Karpas-422 (cell line): ENCODE data around the gene CCDC117. TPM values are rescaled to one million over a fixed set of nuclear protein-coding genes. Genes with fewer than 3 reads are reported as not detected.
A peak's percentile ranks its signal among the peaks of the same experiment; 100 is the strongest.

Source experiments
- DNase-seq: peaks from one replicate; pipeline ENCODE4 v3.0.0-alpha.2; 2015
- H2AFZ ChIP-seq: fragments of 200-600 bp; sonication (generic); 2 replicates; pipeline ENCODE4 v1.6.1; 2014; ENCODE audit warnings: antibody characterized with exemption, low read length, mixed read lengths
- H3K27ac ChIP-seq: fragments of 200-600 bp; sonication (generic); 2 replicates; pipeline ENCODE4 v1.5.1; 2014; ENCODE audit warnings: mild to moderate bottlenecking, low read length, moderate library complexity
- H3K27me3 ChIP-seq: fragments of 200-600 bp; sonication (generic); 2 replicates; pipeline ENCODE4 v1.6.1; 2014; ENCODE audit warnings: low read length, mixed read lengths
- H3K36me3 ChIP-seq: fragments of 200-600 bp; sonication (generic); 2 replicates; pipeline ENCODE4 v1.6.1; 2014; ENCODE audit warnings: low read length, mixed read lengths; ENCODE audit not compliant: insufficient read depth
- H3K4me1 ChIP-seq: fragments of 200-600 bp; sonication (generic); 2 replicates; pipeline ENCODE4 v1.6.1; 2014; ENCODE audit warnings: mild to moderate bottlenecking, low read length, mixed read lengths
- H3K4me2 ChIP-seq: fragments of 200-600 bp; sonication (generic); 2 replicates; pipeline ENCODE4 v1.6.1; 2014; ENCODE audit warnings: low read length, low read depth, mild to moderate bottlenecking; ENCODE audit not compliant: poor library complexity, severe bottlenecking
- H3K4me3 ChIP-seq: fragments of 200-600 bp; sonication (generic); 2 replicates; pipeline ENCODE4 v1.5.1; 2014; ENCODE audit warnings: mild to moderate bottlenecking, antibody characterized with exemption, low read length, mixed read lengths
- H3K79me2 ChIP-seq: fragments of 200-600 bp; sonication (generic); 2 replicates; pipeline ENCODE4 v1.6.1; 2014; ENCODE audit warnings: mild to moderate bottlenecking, low read length, mixed read lengths
- H3K9ac ChIP-seq: fragments of 200-600 bp; sonication (generic); 2 replicates; pipeline ENCODE4 v1.6.0; 2014; ENCODE audit warnings: low read length
- H3K9me2 ChIP-seq: fragments of 200-600 bp; sonication (generic), shearing (Covaris generic); replicated peaks from 2 replicates; pipeline ENCODE4 v1.6.0; 2014; ENCODE audit warnings: mild to moderate bottlenecking, low read length, moderate library complexity; ENCODE audit not compliant: insufficient read depth
- H3K9me3 ChIP-seq: fragments of 300-700, 200-600 bp; sonication (generic); 2 replicates; pipeline ENCODE4 v1.6.1; 2014; ENCODE audit warnings: low read length, mixed read lengths
- H4K20me1 ChIP-seq: fragments of 200-600 bp; sonication (generic); 2 replicates; pipeline ENCODE4 v1.6.1; 2014; ENCODE audit warnings: mild to moderate bottlenecking, antibody characterized with exemption, low read length, low read depth; ENCODE audit not compliant: insufficient read depth
- total RNA-seq: library from RNA; depleted of rRNA; stranded (reverse); fragments of >200 nt; shearing (Covaris generic); gene quantifications from 2 replicates; pipeline ENCODE4 v1.2.3, GENCODE V29; 2014; ENCODE audit warnings: low replicate concordance; rRNA removed

CCDC117 gene, protein sequence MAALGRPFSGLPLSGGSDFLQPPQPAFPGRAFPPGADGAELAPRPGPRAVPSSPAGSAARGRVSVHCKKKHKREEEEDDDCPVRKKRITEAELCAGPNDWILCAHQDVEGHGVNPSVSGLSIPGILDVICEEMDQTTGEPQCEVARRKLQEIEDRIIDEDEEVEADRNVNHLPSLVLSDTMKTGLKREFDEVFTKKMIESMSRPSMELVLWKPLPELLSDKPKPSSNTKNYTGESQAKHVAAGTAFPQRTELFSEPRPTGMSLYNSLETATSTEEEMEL
- 17.4 and 26.1 TPM in 2 replicates for total RNA-seq

- H3K36me3 ChIP-seq = peaks cover 8% of the 10 kb centered on the region
- H3K4me3 ChIP-seq = peak within 1 kb of the TSS; percentile 83
- H3K9me3 ChIP-seq = peaks cover 7% of the 10 kb centered on the region; the same call in 1 of the 2 replicates
- peaks cover 49% of the 10 kb centered on the region for H3K79me2 ChIP-seq
- H2AFZ ChIP-seq = peak within 1 kb of the TSS; percentile 74
- peak within 1 kb of the TSS; percentile 95 for H3K4me2 ChIP-seq
- H3K4me1 ChIP-seq = peaks cover 10% of the 10 kb centered on the region; the same call in 1 of the 2 replicates
- H3K27ac ChIP-seq = peak within 1 kb of the TSS; percentile 64
- H3K9me2 ChIP-seq = no peaks in the 10 kb centered on the region
- peak; percentile 97 for DNase-seq
- no peaks in the 10 kb centered on the region for H4K20me1 ChIP-seq
- H3K27me3 ChIP-seq = no peaks in the 10 kb centered on the region
- H3K9ac ChIP-seq = peak within 1 kb of the TSS; percentile 82
Measured at GRCh38 chr22:28772633-28773460, at the start of gene CCDC117. Gene CCDC117, plus strand, starts transcription at chr22:28772695. Its CDS starts 155 bp downstream, at chr22:28772850.

GRCh38 chr22:28728002-28728401, 44.5 kb upstream of the CCDC117 start:
- Histone ChIP-seq H3K27ac (no peak overlapping the region), H3K9me3 (no peaks in the 10 kb centered on the region), H3K9me2 (no peaks in the 10 kb centered on the region), H4K20me1 (no peaks in the 10 kb centered on the region), H3K36me3 (peaks cover 34% of the 10 kb centered on the region; the same call in 1 of the 2 replicates), H3K4me2 (no peak overlapping the region), H3K27me3 (no peaks in the 10 kb centered on the region), H3K9ac (no peak overlapping the region), H3K4me3 (no peak overlapping the region), H3K79me2 (peaks cover 34% of the 10 kb centered on the region), H2AFZ (no peak overlapping the region), H3K4me1 (no peaks in the 10 kb centered on the region)
- DNase-seq = no peak

DNA sequence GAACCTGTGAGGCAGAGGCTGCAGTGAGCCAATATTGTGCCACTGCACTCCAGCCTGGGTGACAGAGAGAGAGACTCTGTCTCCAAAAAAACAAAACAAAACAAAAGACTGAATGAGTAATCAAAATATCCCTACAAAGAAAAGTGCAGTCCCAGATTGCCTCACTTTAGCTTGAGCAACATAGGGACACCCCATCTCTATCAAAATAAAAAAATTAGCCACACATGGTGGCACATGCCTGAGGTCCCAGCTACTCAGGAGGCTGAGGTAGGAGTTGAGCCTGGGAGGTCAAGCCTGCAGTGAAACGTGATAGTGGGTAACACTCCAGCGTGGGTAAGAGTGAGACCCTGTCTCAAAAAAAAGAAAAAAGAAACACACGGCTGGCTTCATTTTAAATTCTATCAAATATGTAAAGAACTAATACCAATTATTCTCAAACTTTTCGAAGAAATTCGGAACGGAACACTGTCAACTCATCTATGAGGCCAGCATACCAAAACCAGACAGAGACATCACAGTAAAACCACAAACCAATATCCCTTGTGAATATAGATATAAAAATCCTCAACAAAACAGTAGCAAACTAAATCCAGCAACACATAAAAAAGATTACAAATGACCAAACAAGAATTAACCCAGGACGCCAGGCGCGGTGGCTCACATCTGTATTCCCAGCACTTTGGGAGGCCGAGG, 43.7 kb upstream of the CCDC117 start:
- no peaks in the 10 kb centered on the region for H3K27me3 ChIP-seq
- no peak overlapping the region for H3K9ac ChIP-seq
- no peak overlapping the region for H3K4me3 ChIP-seq
- H3K79me2 ChIP-seq = peaks cover 40% of the 10 kb centered on the region
- H3K4me1 ChIP-seq = no peaks in the 10 kb centered on the region
- no peaks in the 10 kb centered on the region for H3K9me3 ChIP-seq
- peaks cover 35% of the 10 kb centered on the region; the same call in 1 of the 2 replicates for H3K36me3 ChIP-seq
- no peak for DNase-seq
- H4K20me1 ChIP-seq = no peaks in the 10 kb centered on the region
- H3K9me2 ChIP-seq = no peaks in the 10 kb centered on the region
- H2AFZ ChIP-seq = no peak overlapping the region
- no peak overlapping the region for H3K4me2 ChIP-seq
- H3K27ac ChIP-seq = no peak overlapping the region

- Histone ChIP-seq H3K4me2 (no peak overlapping the region), H3K27me3 (no peaks in the 10 kb centered on the region), H3K36me3 (peaks cover 29% of the 10 kb centered on the region; the same call in 1 of the 2 replicates), H3K79me2 (peaks cover 54% of the 10 kb centered on the region), H4K20me1 (no peaks in the 10 kb centered on the region), H3K4me3 (no peak overlapping the region), H3K27ac (no peak overlapping the region), H3K9me3 (no peaks in the 10 kb centered on the region), H2AFZ (no peak overlapping the region), H3K9ac (no peak overlapping the region), H3K4me1 (no peaks in the 10 kb centered on the region), H3K9me2 (no peaks in the 10 kb centered on the region)
- no peak for DNase-seq
Measured at GRCh38 chr22:28730179-28730578, 42.3 kb upstream of the CCDC117 start.

- no peak overlapping the region for H3K27ac ChIP-seq
- H3K36me3 ChIP-seq = peaks cover 20% of the 10 kb centered on the region; the same call in 1 of the 2 replicates
- H3K4me1 ChIP-seq = peaks cover 16% of the 10 kb centered on the region
- H3K79me2 ChIP-seq = peaks cover 70% of the 10 kb centered on the region
- no peak overlapping the region for H2AFZ ChIP-seq
- no peaks in the 10 kb centered on the region for H4K20me1 ChIP-seq
- no peak overlapping the region for H3K4me3 ChIP-seq
- H3K9me3 ChIP-seq = no peaks in the 10 kb centered on the region
- no peaks in the 10 kb centered on the region for H3K27me3 ChIP-seq
- DNase-seq = no peak
- H3K9ac ChIP-seq = no peak overlapping the region
- H3K9me2 ChIP-seq = no peaks in the 10 kb centered on the region
- no peak overlapping the region for H3K4me2 ChIP-seq
Measured at GRCh38 chr22:28734393-28734792, 38.1 kb upstream of the CCDC117 start.

DNA sequence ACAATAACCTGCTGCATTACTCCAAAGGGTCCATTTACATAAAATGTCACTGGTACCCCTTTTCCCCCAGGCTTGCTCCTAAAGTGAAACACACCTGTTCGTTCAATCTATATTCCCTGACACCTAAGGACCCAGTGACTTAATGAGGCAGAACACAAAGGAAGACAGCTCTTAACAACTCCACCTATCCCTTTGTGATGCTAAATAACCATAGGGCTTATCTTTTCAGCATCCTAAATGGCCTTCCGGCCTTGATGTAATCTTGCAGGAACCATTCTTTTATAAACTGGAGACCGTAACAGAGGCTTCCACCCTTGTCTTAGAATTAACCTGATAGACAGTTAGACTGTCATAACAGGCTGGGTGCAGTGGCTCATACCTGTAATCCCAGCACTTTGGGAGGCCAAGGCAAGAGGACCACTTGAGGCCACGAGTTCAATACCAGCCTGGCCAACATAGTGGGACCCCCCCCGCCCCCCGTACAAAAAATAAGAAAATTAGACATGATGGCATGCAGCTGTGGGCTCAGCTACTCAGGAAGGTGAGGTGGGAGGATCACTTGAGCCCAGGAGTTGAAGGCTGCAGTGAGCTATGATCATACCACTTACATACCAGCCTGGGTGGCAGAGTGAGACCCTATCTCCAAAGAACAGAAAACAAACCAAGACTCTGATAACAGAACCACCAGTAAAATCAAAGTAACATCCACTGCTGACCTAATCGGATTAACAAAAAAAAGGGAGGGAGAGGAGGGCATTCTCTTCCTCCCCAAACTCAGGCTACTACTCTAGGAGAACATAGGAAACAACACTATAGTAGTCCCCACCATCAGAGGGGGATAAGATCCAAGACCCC, 36.0 kb upstream of the CCDC117 start:
- no peaks in the 10 kb centered on the region for H3K9me3 ChIP-seq
- H3K9ac ChIP-seq = no peak overlapping the region
- H3K4me3 ChIP-seq = no peak overlapping the region
- no peak for DNase-seq
- peaks cover 20% of the 10 kb centered on the region; the same call in 1 of the 2 replicates for H3K36me3 ChIP-seq
- H3K9me2 ChIP-seq = no peaks in the 10 kb centered on the region
- peaks cover 30% of the 10 kb centered on the region for H3K4me1 ChIP-seq
- H3K27ac ChIP-seq = 0 out of 2 replicates have a peak overlapping the region, but pooled peaks have one; percentile 1
- no peaks in the 10 kb centered on the region for H3K27me3 ChIP-seq
- H3K79me2 ChIP-seq = peaks cover 88% of the 10 kb centered on the region
- H2AFZ ChIP-seq = no peak overlapping the region
- no peaks in the 10 kb centered on the region for H4K20me1 ChIP-seq
- H3K4me2 ChIP-seq = no peak overlapping the region

DNA sequence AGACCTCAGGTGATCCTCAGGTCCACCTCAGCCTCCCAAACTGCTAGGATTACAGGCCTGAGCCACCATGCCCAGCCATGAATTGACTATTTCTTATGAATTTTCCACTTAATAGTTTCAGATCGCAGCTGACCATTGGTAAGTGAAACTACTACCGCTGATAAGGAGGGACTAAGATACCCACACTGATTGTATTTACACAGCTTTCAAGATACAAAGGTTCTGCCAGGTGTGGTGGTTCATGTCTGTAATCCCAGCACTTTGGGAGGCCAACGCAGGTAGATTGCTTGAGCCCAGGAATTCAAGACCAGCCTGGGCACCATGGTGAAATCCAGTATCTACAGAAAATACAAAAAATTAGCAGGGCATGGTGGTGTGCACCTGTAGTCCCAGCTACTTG, 34.8 kb upstream of the CCDC117 start:
- H3K9me3 ChIP-seq = no peaks in the 10 kb centered on the region
- no peak for DNase-seq
- no peak overlapping the region for H3K4me3 ChIP-seq
- peaks cover 16% of the 10 kb centered on the region; the same call in 1 of the 2 replicates for H3K36me3 ChIP-seq
- H2AFZ ChIP-seq = no peak overlapping the region
- peaks cover 87% of the 10 kb centered on the region for H3K79me2 ChIP-seq
- H3K27ac ChIP-seq = no peak overlapping the region
- H4K20me1 ChIP-seq = no peaks in the 10 kb centered on the region
- no peak overlapping the region for H3K9ac ChIP-seq
- no peak overlapping the region for H3K4me2 ChIP-seq
- no peaks in the 10 kb centered on the region for H3K9me2 ChIP-seq
- H3K4me1 ChIP-seq = peaks cover 32% of the 10 kb centered on the region
- no peaks in the 10 kb centered on the region for H3K27me3 ChIP-seq
